Ishikawa (cell line): ENCODE measurements around the gene ARID1B.

ENCODE experiments used
- CEBPB ChIP-seq: IDR thresholded peaks from 2 replicates; pipeline ENCODE4 v1.6.1; 2012
- CREB1 ChIP-seq: IDR thresholded peaks from 2 replicates; pipeline ENCODE4 v1.6.1; 2012; ENCODE audit warnings: low read depth
- EGR1 ChIP-seq: IDR thresholded peaks from 2 replicates; pipeline ENCODE4 v1.6.1; 2012
- EP300 ChIP-seq: IDR thresholded peaks from 2 replicates; pipeline ENCODE4 v1.6.1; 2012; ENCODE audit warnings: borderline replicate concordance
- FOXM1 ChIP-seq: IDR thresholded peaks from 2 replicates; pipeline ENCODE4 v1.6.1; 2012; ENCODE audit warnings: low read depth, borderline replicate concordance
- MAX ChIP-seq: IDR thresholded peaks from 2 replicates; pipeline ENCODE4 v1.6.1; 2012
- NFIC ChIP-seq: IDR thresholded peaks from 2 replicates; pipeline ENCODE4 v1.6.1; 2012
- RAD21 ChIP-seq: IDR thresholded peaks from 2 replicates; pipeline ENCODE4 v1.6.1; 2012; ENCODE audit warnings: low read depth
- REST ChIP-seq: IDR thresholded peaks from 2 replicates; pipeline ENCODE4 v1.6.1; 2012; ENCODE audit warnings: low read depth, mild to moderate bottlenecking
- TAF1 ChIP-seq: IDR thresholded peaks from 2 replicates; pipeline ENCODE4 v1.6.1; 2012; ENCODE audit warnings: low read depth, mild to moderate bottlenecking
- TCF12 ChIP-seq: IDR thresholded peaks from 2 replicates; pipeline ENCODE4 v1.6.1; 2012; ENCODE audit warnings: low read depth
- TEAD4 ChIP-seq: IDR thresholded peaks from 2 replicates; pipeline ENCODE4 v1.6.1; 2012
- USF1 ChIP-seq: IDR thresholded peaks from 2 replicates; pipeline ENCODE4 v1.6.1; 2012
- YY1 ChIP-seq: IDR thresholded peaks from 2 replicates; pipeline ENCODE4 v1.6.1; 2012; ENCODE audit warnings: low read depth
- ZBTB7A ChIP-seq: IDR thresholded peaks from 2 replicates; pipeline ENCODE4 v1.6.1; 2012; ENCODE audit warnings: low read depth

ARID1B gene

GRCh38 chr6:157095569-157095968, 318.4 kb downstream of the ARID1B start:
- TF ChIP-seq NFIC (no peak), CEBPB (no peak), EP300 (no peak), CREB1 (no peak)

- TF ChIP-seq CEBPB: no peak
- TF ChIP-seq EGR1: no peak
- no peak for TF ChIP-seq YY1
- no peak for TF ChIP-seq USF1
- TF ChIP-seq ZBTB7A: no peak
- no peak for TF ChIP-seq EP300
- no peak for TF ChIP-seq FOXM1
- no peak for TF ChIP-seq NFIC
- TF ChIP-seq RAD21: no peak
- no peak for TF ChIP-seq MAX
- TF ChIP-seq TAF1: no peak
- no peak for TF ChIP-seq CREB1
- no peak for TF ChIP-seq REST
These were observed 318.9 kb downstream of the ARID1B start for GRCh38 chr6:157096105-157096504.

- TF ChIP-seq TEAD4: no peak
- no peak for TF ChIP-seq EP300
- TF ChIP-seq TCF12: no peak
- no peak for TF ChIP-seq RAD21
- no peak for TF ChIP-seq MAX
These were observed 319.3 kb downstream of the ARID1B start for GRCh38 chr6:157096522-157096921.

GRCh38 chr6:157097255-157097955, 320.2 kb downstream of the ARID1B start:
- no peak for TF ChIP-seq EP300

GRCh38 chr6:157098999-157099398, 321.8 kb downstream of the ARID1B start:
- TF ChIP-seq TEAD4 (no peak), CREB1 (no peak), EGR1 (no peak), TCF12 (no peak), NFIC (no peak), YY1 (no peak), REST (no peak)

- no peak for TF ChIP-seq TEAD4
- no peak for TF ChIP-seq USF1
- no peak for TF ChIP-seq CEBPB
- TF ChIP-seq ZBTB7A: no peak
- TF ChIP-seq EP300: no peak
- no peak for TF ChIP-seq TAF1
- TF ChIP-seq RAD21: no peak
These were observed 322.9 kb downstream of the ARID1B start for GRCh38 chr6:157099912-157100593.

- TF ChIP-seq TAF1 (no peak), REST (no peak), NFIC (no peak), EGR1 (no peak), TCF12 (no peak), CREB1 (no peak), EP300 (no peak), CEBPB (no peak), YY1 (no peak), MAX (no peak), FOXM1 (no peak)
These were observed 324.0 kb downstream of the ARID1B start for GRCh38 chr6:157101166-157101565.
